GM19193 (cell line): ENCODE results near the gene MAP2.

Experiments used
- POLR2A ChIP-seq: IDR thresholded peaks from 4 replicates; pipeline ENCODE4 v1.6.1; 2011; ENCODE audit not compliant: insufficient read depth, insufficient read length; ENCODE audit errors: extremely low read depth

MAP2 gene

DNA sequence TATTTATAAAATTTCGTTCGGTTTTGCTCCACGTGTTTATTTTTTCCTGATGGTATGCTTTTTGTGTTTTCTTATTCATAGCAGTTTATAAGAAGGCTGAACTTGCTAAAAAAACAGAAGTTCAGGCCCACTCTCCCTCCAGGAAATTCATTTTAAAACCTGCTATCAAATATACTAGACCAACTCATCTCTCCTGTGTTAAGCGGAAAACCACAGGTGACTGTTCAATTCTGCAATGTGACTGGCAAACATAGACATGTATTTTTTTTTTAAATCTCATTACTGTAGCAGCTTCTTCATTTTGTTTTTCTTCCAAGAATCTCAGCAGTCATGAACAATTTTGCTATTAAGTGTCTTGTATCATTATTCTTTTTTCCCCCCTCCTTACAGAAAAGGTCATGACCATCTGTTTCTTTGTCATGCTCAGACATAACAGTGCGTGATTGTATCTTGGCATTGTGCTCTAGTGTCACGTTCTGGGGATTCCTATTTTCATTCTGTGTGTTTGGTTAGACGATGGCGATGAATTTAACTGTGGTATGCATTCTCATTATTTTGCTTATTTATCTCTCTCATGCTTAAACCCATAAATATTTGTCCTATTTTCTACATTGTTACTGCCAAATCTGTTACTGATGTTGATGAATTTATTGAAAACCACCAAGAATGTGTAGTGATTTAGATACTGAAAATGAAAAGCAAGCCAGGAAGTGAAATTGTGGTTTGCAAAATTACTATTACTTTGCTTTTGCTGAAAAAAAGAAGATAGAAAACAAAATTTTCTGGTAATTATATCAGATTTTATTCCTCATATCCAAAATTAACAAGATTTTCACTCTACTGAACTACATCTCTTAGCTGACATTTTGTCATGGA, 273.2 kb downstream of the MAP2 start:
- TF ChIP-seq POLR2A = no peak

DNA sequence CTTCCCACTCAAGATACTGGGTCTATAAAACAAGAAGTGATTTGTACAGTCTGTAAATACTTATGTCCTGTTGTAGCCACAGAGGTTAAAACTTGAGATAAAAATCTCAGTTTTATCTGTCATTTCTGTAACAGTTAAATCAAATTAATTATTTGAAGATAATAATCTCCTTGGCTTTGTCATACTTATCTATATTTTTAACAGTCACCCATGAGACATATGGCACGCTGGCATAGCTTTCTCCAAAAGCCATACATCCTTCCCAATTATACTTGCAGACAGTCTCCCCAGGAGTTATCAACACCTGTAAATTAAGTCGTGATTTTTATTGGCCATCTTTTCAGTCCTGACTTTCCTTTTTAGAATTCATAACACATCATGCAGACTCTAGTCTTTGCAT, 278.9 kb downstream of the MAP2 start:
- no peak for TF ChIP-seq POLR2A

DNA sequence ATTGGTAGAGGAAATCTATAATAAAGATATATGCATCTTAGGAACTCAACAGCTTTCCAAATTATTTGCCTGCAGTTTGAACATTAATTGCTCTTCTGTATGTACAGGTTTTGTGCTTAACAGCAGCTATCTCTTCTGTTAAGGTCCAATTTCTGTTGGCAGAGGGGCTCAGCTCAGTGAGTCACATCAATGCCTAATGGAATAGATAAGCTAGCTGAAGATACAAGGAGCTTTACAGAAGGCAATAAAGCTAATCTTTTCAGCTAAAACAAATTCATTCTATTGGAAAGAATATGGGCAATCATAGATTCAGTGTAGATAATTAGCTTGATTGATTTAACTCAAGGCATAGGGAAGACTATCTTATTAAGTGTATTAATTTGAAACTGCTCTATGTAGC, 289.4 kb downstream of the MAP2 start:
- no peak for TF ChIP-seq POLR2A

- TF ChIP-seq POLR2A = no peak
Measured at GRCh38 chr2:209719034-209719433, 295.2 kb downstream of the MAP2 start.

DNA sequence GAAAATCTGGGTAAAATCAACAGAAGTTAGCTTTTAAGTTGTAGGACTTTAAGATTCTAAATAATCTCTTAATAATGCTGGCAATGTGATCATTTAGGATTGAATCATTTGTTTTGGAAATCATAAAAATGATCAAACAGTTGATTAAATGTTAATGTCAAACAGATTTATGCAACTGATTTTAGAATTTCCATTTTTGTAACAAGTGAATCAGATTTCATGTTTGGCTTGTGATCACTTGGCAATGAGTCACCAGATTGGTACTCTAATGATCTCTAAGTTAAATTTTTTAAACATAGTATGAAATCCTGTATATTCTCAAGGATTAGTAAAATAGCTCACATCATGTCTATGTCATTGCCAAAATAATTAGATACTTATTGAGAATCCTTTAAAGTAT, 297.6 kb downstream of the MAP2 start:
- no peak for TF ChIP-seq POLR2A

DNA sequence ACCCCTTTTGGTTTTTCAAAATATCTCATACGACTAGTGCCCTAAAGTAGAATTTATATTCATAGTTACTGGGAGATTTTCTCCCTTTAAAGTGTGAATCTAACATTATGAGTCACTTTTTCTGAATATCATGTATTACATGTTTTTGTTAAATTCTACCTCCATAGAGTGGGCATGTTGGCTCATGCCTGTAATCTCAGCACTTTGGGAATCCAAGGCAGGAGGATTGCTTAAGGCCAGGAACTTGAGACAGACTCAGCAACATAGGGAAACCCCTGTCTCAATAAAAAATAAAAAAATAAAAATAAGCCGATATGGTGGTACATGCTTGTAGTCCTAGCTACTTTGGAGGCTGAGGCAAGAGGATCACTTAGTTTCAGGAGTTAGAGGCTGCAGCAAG, 302.5 kb downstream of the MAP2 start:
- no peak for TF ChIP-seq POLR2A

DNA sequence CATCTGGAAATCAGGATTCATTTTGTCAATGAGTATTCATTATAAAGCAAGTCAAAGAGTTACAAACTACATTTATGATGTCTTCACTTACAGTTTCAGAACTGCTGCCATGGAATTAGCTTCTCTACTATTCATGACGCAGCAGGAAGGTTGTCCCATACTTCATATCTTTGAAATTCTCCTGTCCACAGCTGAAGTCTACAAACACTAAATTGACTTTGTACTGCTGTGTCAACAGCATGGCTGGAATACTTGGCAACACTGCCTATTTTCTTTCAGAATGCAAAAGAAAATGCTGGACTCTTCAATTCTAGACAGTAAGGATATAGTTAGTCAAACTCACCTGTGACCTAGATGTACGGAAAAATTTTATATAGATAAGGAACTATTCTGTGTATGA, 303.2 kb downstream of the MAP2 start:
- TF ChIP-seq POLR2A = no peak

- no peak for TF ChIP-seq POLR2A
Measured at GRCh38 chr2:209734805-209735204, 311.0 kb downstream of the MAP2 start.

DNA sequence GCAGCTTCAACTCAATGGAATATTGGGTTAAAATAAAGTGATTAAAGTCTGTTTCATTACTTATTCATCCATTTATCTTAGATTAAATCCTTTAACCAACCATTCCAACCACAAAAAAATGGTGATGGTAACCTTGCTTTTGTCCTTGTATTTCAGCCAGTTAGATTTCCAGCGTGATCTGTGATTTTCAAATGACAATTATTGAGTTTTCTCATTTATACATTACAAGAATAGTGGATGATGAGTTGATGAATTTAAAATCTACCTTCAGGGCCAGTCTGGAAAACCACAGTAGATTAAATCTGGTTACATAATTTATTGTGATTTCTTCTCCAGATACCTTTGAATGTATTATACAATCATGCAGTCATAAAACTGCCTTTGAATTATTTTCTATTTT, 318.1 kb downstream of the MAP2 start:
- no peak for TF ChIP-seq POLR2A

- TF ChIP-seq POLR2A = no peak
Measured at GRCh38 chr2:209753020-209753419, 329.2 kb downstream of the MAP2 start.

- no peak for TF ChIP-seq POLR2A
Measured at GRCh38 chr2:209757163-209757562, 333.3 kb downstream of the MAP2 start.

DNA sequence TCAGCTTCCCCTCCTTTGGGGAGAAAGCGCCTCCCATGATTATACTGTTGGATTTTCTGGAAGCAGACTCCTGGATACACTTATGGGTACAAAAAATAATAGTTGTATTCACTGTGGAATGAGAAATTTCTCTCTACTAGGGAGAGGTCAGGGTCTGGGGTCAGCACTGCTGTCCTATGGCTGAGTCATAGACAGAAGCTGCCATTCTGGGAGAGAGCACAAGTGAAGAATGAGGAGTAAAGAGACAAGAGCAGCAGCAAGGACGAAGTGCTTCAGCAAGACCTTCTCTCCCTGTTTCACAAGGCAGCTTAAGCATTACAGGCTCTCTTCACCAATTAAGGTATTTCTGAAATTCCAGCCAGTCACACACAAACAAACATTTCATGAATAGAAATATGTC, 337.7 kb downstream of the MAP2 start:
- no peak for TF ChIP-seq POLR2A

DNA sequence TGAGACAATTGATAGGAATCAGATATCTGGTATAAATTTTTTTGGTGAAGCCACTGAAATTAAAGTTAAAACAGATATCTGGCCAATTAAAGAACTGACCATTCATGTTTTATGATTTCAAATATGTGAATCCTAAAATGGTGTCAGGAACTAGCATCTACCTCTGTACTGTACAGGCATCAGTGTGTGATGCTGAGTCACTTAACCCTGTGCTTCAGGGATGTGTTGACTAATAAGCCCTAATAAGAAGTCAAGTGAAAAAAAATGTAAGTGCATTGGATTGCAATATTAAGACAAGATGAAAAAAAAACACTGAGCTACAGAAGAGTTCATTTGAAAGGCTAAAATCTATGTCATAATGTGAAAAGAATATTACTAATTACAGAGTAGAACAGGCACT, 338.7 kb downstream of the MAP2 start:
- no peak for TF ChIP-seq POLR2A

DNA sequence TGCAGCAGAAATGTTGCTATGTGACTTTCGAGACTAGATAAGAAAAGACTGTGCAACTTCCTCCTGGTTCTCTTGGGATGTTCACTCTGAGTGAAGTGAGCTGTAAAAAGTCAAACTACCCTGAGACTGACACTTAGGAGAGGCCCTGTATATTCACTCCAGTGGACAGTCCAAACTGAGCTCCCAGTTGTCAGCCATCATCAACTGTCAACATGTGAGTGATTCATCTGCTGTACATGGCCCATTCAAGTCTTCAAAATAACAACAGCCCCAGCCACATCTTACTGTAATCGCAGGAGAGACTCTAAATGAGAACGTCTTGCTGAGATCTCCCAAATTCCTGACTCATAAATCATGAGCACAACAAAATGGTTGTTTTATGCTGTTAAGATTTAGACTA, 339.3 kb downstream of the MAP2 start:
- TF ChIP-seq POLR2A = no peak

GRCh38 chr2:209766613-209767012, 342.8 kb downstream of the MAP2 start:
- TF ChIP-seq POLR2A = no peak

GRCh38 chr2:209767316-209767715, 343.5 kb downstream of the MAP2 start:
- no peak for TF ChIP-seq POLR2A

- no peak for TF ChIP-seq POLR2A
Measured at GRCh38 chr2:209768557-209768956, 344.7 kb downstream of the MAP2 start.
